ENCODE data around the gene PRR12.
"Not testable (repeated sequence)": the region's sequence is repeated elsewhere in the genome, so short reads cannot be mapped to it uniquely, and the experiment has no call there.

The PRR12 gene

GRCh38 chr19:49593233-49594113, 2.5 kb downstream of the PRR12 start:
- DNase-seq, result peak; percentile 93

- DNase-seq, result no peak
Observed at GRCh38 chr19:49594157-49594992, 3.4 kb downstream of the PRR12 start.

DNA sequence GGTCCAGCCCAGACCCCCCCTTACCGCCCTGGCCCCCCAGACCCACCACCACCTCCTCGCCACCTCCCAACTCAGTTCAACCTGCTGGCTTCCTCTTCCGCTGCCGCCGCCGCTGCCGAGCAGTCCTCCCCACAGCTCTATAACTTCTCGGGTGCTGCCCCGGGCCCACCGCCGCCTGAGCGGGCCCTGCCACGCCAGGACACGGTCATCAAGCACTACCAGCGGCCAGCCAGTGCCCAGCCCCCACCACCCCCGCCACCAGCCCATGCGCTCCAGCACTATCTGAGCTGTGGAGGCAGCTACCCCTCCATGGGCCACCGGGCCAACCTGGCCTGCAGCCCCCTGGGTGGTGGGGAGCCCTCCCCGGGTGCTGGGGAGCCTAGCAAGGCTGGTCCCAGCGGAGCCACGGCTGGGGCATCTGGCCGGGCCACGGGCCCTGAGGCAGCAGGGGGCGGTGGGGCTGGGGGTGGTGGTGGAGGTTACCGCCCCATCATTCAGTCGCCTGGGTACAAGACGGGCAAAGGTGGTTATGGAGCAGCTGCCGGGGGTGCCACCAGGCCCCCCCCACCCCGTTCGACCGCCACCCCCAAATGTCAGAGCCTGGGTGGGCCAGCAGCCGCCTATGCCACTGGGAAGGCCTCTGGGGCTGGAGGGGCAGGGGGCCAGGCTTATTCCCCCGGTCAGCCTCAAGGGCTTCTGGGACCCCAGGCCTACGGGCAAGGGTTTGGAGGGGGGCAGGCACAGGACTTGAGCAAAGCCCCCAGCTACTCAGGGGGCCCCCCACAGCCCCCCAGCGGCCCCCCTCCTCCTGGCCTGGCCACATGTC, 4.2 kb downstream of the PRR12 start:
- no peak for DNase-seq

- no peak for DNase-seq
Observed at GRCh38 chr19:49595819-49596404, 4.9 kb downstream of the PRR12 start.

- no peak for DNase-seq
Observed at GRCh38 chr19:49596407-49596806, 5.4 kb downstream of the PRR12 start.

GRCh38 chr19:49596954-49597702, 6.1 kb downstream of the PRR12 start:
- no peak for DNase-seq

DNA sequence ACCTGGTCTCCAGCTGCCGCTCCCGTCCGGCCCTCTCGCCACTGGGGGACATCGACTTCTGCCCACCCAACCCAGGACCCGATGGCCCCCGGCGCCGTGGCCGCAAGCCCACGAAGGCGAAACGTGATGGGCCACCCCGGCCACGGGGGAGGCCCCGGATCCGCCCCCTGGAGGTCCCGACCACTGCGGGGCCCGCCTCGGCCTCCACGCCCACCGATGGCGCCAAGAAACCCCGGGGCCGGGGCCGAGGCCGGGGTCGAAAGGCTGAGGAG, 6.7 kb downstream of the PRR12 start:
- DNase-seq, result no peak

DNA sequence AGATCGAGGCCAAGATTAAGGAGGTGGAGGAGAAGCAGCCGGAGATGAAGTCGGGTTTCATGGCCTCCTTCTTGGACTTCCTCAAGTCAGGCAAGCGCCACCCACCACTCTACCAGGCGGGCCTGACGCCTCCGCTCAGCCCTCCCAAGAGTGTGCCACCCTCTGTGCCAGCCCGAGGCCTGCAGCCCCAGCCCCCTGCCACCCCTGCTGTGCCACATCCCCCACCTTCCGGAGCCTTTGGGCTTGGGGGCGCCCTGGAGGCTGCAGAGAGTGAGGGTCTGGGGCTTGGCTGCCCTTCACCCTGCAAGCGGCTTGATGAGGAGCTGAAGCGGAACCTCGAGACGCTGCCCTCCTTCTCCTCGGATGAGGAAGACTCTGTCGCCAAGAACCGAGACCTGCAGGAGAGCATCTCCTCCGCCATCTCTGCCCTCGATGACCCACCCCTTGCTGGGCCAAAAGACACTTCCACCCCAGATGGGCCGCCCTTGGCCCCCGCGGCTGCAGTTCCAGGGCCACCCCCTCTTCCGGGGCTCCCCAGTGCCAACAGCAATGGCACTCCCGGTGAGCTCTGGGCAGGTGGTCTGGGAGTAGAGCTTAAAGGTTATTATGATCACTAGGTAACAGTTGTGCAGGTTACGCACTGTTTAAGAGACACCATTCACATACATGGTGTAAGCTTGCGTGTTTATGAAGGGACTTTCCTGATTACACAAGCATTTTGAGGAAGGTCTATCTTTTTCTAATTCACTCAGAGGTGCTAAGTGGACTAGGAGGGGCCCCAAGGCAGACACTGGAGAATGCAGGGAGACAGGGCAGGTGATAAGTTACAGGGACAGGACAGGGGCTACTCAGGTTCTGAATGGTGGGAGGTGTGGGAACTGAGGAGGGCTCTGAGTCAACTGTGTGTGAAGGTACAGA, 8.7 kb downstream of the PRR12 start:
- DNase-seq, result no peak

DNA sequence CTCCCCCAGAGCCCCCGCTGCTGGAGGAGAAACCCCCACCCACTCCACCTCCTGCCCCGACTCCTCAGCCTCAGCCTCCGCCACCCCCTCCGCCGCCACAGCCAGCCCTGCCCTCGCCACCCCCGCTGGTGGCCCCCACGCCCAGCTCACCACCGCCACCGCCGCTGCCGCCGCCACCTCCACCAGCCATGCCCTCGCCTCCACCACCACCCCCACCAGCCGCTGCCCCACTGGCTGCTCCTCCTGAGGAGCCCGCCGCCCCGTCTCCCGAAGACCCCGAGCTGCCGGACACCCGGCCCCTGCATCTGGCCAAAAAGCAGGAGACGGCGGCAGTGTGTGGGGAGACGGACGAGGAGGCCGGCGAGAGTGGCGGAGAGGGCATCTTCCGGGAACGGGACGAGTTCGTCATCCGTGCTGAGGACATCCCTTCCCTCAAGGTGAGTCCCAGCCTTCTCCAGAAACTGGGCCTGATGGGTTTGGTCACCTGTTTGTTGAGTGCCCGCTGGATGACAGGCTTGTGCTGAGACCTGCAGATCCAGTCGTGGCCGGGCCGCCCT, 10.6 kb downstream of the PRR12 start:
- no peak for DNase-seq

GRCh38 chr19:49602806-49603205, 11.8 kb downstream of the PRR12 start:
- DNase-seq, result no peak

DNA sequence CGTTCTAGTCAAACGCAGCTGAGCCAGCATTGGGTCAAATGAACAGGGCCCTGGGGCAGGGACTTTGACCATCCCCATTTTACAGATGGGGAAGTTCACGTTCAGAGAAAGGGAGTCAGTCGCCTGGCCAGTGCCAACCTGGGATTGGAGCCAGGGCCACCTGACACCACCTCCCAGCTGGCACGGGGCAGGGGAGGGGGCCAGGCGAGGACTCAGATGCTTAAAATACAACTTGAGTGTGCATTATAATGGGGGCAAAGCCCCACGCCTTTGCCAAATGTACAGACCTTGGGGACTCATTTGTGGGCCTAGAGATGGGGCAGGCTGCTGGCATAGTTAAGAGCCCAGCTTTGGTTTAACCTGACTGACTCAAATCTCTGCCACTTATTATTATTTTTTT, 14.6 kb downstream of the PRR12 start:
- DNase-seq, result no peak

GRCh38 chr19:49609499-49610092, 18.6 kb downstream of the PRR12 start:
- no peak for DNase-seq

DNA sequence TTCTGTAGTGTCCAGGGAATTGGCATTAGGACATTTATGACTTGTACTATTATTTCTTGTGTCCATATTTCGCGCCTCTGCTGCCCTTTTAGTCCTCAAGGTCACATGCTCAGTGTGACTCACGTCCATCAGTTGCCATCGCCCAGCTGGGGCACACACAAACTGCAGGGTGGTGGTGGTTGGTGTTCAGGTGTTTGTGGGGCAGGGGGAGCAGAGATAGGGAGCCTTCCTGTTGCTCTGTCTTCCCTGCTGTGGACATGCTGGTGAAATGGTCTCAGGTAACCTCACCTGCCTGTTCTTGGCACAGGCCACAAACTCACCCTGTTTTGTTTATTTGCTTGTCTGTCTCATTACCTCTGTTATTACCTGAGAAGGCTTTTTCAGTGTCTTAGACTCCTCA, 22.4 kb downstream of the PRR12 start:
- no peak for DNase-seq

DNA sequence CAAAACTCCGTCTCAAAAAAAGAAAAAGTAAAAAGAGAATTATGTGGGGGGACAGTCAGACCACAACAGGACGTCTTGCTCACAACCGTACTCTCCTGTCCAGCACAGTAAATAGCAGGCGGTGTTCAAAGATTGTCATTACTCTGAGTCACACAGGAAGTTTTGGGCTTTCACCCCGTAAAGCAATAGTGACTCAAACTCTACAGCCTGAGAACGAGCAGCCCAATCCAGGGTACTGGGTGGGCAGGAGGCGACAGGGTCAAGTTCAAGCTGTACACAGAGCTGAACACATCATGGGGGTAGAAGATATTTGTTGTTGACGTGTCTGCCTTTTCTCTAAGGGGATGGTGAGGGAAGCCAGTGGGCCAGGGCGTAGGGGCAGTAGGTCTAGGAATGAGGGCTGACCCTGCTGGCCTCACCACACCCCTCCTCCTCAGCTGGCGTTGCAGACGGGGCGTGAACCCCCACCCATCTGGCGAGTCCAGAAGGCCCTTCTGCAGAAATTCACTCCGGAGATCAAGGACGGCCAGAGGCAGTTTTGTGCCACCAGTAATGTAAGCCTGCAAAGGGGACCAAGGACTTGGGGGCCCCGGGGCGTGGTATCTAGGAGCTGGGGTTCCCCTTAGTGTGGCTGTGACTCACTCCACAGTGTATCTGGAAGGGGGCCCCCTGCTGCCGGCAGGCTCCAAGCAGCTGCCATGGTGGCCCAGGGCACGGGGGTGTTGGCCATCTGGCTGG, 23.3 kb downstream of the PRR12 start:
- DNase-seq, result peak; percentile 60

DNA sequence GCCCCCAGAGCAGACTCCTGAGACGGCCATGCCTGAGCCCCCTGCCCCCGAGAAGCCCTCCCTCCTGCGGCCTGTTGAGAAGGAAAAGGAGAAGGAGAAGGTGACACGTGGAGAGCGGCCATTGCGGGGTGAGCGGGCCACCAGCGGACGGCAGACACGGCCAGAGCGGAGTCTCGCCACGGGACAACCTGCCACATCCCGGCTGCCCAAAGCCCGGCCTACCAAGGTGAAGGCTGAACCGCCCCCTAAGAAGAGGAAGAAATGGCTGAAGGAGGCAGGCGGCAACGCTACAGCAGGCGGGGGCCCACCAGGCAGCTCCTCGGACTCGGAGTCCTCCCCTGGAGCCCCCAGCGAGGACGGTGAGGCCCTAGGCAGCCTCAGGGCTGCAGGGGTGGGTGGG, 24.9 kb downstream of the PRR12 start:
- DNase-seq, result no peak

DNA sequence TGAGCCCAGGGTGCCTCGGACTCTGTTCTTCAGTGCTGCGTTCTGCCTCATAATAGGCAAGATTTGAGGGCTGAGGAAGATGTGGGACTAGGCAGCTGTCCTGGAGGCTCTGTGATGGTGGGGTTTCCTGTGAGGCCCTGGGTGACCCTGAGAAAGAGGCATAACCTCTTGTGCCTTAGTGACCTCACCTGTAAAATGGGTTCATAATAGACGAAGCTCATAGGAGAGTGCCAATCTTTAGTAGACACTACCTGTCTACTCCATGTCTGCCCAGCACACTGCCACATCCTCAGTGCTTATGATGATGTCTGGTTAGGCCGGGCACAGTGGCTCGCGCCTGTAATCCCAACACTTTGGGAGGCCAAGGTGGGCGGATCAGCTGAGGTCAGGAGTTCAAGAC, 25.6 kb downstream of the PRR12 start:
- no peak for DNase-seq

DNA sequence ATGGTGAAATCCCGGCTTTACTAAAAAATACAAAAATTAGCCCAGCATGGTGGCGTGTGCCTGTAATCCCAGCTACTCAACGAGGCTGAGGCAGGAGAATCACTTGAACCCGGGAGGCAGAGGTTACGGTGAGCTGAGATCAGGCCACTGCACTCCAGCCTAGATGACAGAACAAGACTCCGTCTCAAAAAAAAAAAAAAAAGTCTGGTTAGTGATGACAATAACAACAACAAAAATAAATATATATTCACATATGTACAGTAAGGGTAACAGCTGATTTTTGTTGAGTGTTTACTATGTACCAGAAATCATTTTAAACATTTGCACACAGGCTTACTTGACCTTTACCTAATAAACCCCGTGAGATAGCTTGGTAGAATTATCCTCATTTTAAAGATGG, 26.0 kb downstream of the PRR12 start:
- no peak for DNase-seq

DNA sequence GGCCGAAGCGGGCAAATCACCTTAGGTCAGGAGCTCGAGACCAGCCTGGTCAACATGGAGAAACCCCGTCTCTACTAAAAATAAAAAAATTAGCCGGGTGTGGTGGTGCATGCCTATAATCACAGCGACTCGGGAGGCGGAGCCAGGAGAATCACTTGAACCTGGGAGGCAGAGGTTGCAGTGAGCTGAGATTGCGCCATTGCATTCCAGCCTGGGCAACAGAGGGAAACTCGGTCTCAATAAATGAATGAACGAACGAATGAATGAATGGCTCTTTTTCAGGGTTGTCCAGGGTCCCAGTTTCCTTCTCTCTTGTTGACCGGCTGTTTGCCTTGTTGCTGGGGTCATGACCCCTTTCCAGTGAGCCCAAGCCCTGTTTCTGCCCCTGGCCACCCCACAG, 26.9 kb downstream of the PRR12 start:
- DNase-seq, result not testable (repeated sequence)
